ENCODE results near the gene TMEM19. TPM values are rescaled to one million over a fixed set of nuclear protein-coding genes. Genes with fewer than 3 reads are reported as not detected.
"Not testable (repeated sequence)": the region's sequence is repeated elsewhere in the genome, so short reads cannot be mapped to it uniquely, and the experiment has no call there.

Gene TMEM19
- total RNA-seq, 1 experiment from 2014 or later: 39.5 TPM

- Histone ChIP-seq H3K36me3 (ENCODE audit: low read depth) (peaks cover 3% of the 10 kb centered on the region; the same call in 1 of the 2 replicates), H3F3A (ENCODE audit: insufficient read depth, low read depth) (no peaks in the 10 kb centered on the region), H2AFZ (no peak overlapping the region), H3K9me2 (ENCODE audit: insufficient read depth) (no peaks in the 10 kb centered on the region), H3K27ac (no peak overlapping the region), H3K79me2 (ENCODE audit: low read depth) (no peaks in the 10 kb centered on the region), H3K9me3 (ENCODE audit: insufficient read depth, low read depth) (no peaks in the 10 kb centered on the region), H3K27me3 (ENCODE audit: insufficient read depth, low read depth) (no peaks in the 10 kb centered on the region), H3K4me1 (replicated peaks; ENCODE audit: insufficient read depth) (no peaks in the 10 kb centered on the region), H3K4me3 (no peak overlapping the region), H4K20me1 (ENCODE audit: insufficient read depth) (no peaks in the 10 kb centered on the region), H3K4me2 (no peak overlapping the region)
- TF ChIP-seq CTCF (conservative IDR thresholded peaks at IDR 0.05) (no peak), EZH2 (IDR thresholded peaks at IDR 0.05; ENCODE audit: low read depth) (no peak)
- DNase-seq: no peak
- intact Hi-C loops (cut with micrococcal nuclease; ENCODE audit: unreplicated experiment): no loop called here
- no TSS peak for BruUV-seq (replicated peaks)
- ChIA-PET POLR2A (ENCODE audit: unreplicated experiment) (no interaction called here), CTCF (no interaction called here)
Measured at GRCh38 chr12:71694099-71694820, 8.4 kb downstream of the TMEM19 start.

DNA sequence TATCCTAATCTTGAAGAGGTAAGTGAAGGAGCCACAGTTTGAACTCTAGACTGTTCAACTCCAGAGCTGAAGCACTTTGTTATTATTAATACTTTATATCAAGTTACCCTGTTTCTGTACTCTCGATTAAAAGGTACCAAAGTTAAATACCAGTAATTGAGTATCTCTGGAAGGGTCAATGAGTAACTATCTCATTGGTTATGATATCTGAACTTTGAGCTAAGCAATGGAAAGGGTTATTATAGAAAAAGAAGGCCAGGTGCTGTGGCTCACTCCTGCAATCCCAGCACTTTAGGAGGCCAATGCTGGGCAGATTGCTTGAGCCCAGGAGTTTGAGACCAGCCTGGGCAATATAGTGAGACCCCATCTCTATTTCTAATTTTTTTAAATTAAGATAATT is 9.9 kb downstream of the TMEM19 start:
- DNase-seq: no peak
- Histone ChIP-seq H3K79me2 (ENCODE audit: low read depth) (no peaks in the 10 kb centered on the region), H2AFZ (no peak overlapping the region), H3K4me3 (no peak overlapping the region), H3F3A (ENCODE audit: insufficient read depth, low read depth) (no peaks in the 10 kb centered on the region), H3K36me3 (ENCODE audit: low read depth) (peaks cover 3% of the 10 kb centered on the region; the same call in 1 of the 2 replicates), H4K20me1 (ENCODE audit: insufficient read depth) (no peaks in the 10 kb centered on the region), H3K27me3 (ENCODE audit: insufficient read depth, low read depth) (no peaks in the 10 kb centered on the region), H3K27ac (no peak overlapping the region), H3K9me2 (ENCODE audit: insufficient read depth) (no peaks in the 10 kb centered on the region), H3K9me3 (ENCODE audit: insufficient read depth, low read depth) (no peaks in the 10 kb centered on the region), H3K4me1 (replicated peaks; ENCODE audit: insufficient read depth) (no peaks in the 10 kb centered on the region), H3K4me2 (no peak overlapping the region)
- intact Hi-C loops (cut with micrococcal nuclease; ENCODE audit: unreplicated experiment): no loop called here
- ChIA-PET CTCF (no interaction called here), POLR2A (ENCODE audit: unreplicated experiment) (interaction anchor here (0.7 kb wide), 1 partner anchor 8 kb away, joined by 5 read pairs; no protein-coding TSS in a partner anchor)
- no TSS peak for BruUV-seq (replicated peaks)
- TF ChIP-seq CTCF (conservative IDR thresholded peaks at IDR 0.05) (no peak), EZH2 (IDR thresholded peaks at IDR 0.05; ENCODE audit: low read depth) (no peak)

GRCh38 chr12:71702181-71702580 is 16.3 kb downstream of the TMEM19 start:
- H2AFZ ChIP-seq; CTCF ChIA-PET; H3K27ac ChIP-seq; H3K9me2 ChIP-seq (ENCODE audit: insufficient read depth); H4K20me1 ChIP-seq (ENCODE audit: insufficient read depth); H3K4me1 ChIP-seq (replicated peaks; ENCODE audit: insufficient read depth); H3K4me2 ChIP-seq; H3F3A ChIP-seq (ENCODE audit: insufficient read depth, low read depth); DNase-seq; H3K36me3 ChIP-seq (ENCODE audit: low read depth); intact Hi-C loops (cut with micrococcal nuclease; ENCODE audit: unreplicated experiment); BruUV-seq (replicated peaks); H3K27me3 ChIP-seq (ENCODE audit: insufficient read depth, low read depth); POLR2A ChIA-PET (ENCODE audit: unreplicated experiment); H3K4me3 ChIP-seq; H3K9me3 ChIP-seq (ENCODE audit: insufficient read depth, low read depth); H3K79me2 ChIP-seq (ENCODE audit: low read depth): not testable (repeated sequence)
